ENCODE measurements around the gene NFATC3.
A peak's percentile ranks its signal among the peaks of the same experiment; 100 is the strongest.

The NFATC3 gene

GRCh38 chr16:68229431-68230175 is 144.4 kb downstream of the NFATC3 start:
- DNase-seq (ENCODE audit: low read depth in 2 of 2, low spot score in 1 of 2): no peak

- no peak for DNase-seq (ENCODE audit: low read depth in 2 of 2, low spot score in 1 of 2)
Measured at GRCh38 chr16:68230176-68230571, 145.0 kb downstream of the NFATC3 start.

GRCh38 chr16:68230956-68231355 is 145.8 kb downstream of the NFATC3 start:
- DNase-seq (ENCODE audit: low read depth in 2 of 2, low spot score in 1 of 2): no peak

- DNase-seq (ENCODE audit: low read depth in 2 of 2, low spot score in 1 of 2): no peak
Measured at GRCh38 chr16:68231384-68232136, 146.4 kb downstream of the NFATC3 start.

GRCh38 chr16:68232335-68232734 is 147.2 kb downstream of the NFATC3 start:
- no peak for DNase-seq (ENCODE audit: low read depth in 2 of 2, low spot score in 1 of 2)

- no peak for DNase-seq (ENCODE audit: low read depth in 2 of 2, low spot score in 1 of 2)
Measured at GRCh38 chr16:68233085-68233834, 148.1 kb downstream of the NFATC3 start.

- DNase-seq (ENCODE audit: low read depth in 2 of 2, low spot score in 1 of 2): no peak
Measured at GRCh38 chr16:68233835-68234187, 148.6 kb downstream of the NFATC3 start.

- DNase-seq (ENCODE audit: low read depth in 2 of 2, low spot score in 1 of 2): no peak
Measured at GRCh38 chr16:68234188-68235107, 149.3 kb downstream of the NFATC3 start.

- DNase-seq (ENCODE audit: low read depth in 2 of 2, low spot score in 1 of 2): no peak
Measured at GRCh38 chr16:68235108-68235886, 150.1 kb downstream of the NFATC3 start.

GRCh38 chr16:68235887-68236136 is 150.6 kb downstream of the NFATC3 start, which contains the start of gene ESRP2:
Gene ESRP2, minus strand, starts transcription at chr16:68236127. Its CDS starts 82 bp downstream, at chr16:68236045.
- no peak for DNase-seq (ENCODE audit: low read depth in 2 of 2, low spot score in 1 of 2)

GRCh38 chr16:68236137-68236825 is 151.1 kb downstream of the NFATC3 start:
- no peak for DNase-seq (ENCODE audit: low read depth in 2 of 2, low spot score in 1 of 2)

GRCh38 chr16:68236826-68237242 is 151.7 kb downstream of the NFATC3 start:
- no peak for DNase-seq (ENCODE audit: low read depth in 2 of 2, low spot score in 1 of 2)

- DNase-seq (ENCODE audit: low read depth in 2 of 2, low spot score in 1 of 2): peak; percentile 76 to 77
Measured at GRCh38 chr16:68237243-68238028, 152.3 kb downstream of the NFATC3 start.

GRCh38 chr16:68238029-68238345 is 152.8 kb downstream of the NFATC3 start:
- DNase-seq (ENCODE audit: low read depth in 2 of 2, low spot score in 1 of 2): no peak

- DNase-seq (ENCODE audit: low read depth in 2 of 2, low spot score in 1 of 2): no peak
Measured at GRCh38 chr16:68242085-68242484, 156.9 kb downstream of the NFATC3 start.

- DNase-seq (ENCODE audit: low read depth in 2 of 2, low spot score in 1 of 2): no peak
Measured at GRCh38 chr16:68242926-68243858, 158.0 kb downstream of the NFATC3 start.

GRCh38 chr16:68244481-68244902 is 159.3 kb downstream of the NFATC3 start:
- DNase-seq (ENCODE audit: low read depth in 2 of 2, low spot score in 1 of 2): no peak
